ENCODE data around the gene PCDHGA1.

PCDHGA1 gene

GRCh38 chr5:141434006-141434405 lies 103.7 kb downstream of the PCDHGA1 start:
- no peak overlapping the region for H2BK5ac ChIP-seq (ENCODE audit: low read length)
- H3K79me1 ChIP-seq (ENCODE audit: low read length): no peaks in the 10 kb centered on the region
- no peak overlapping the region for H3K27ac ChIP-seq (ENCODE audit: low read depth, low read length)
- no peak overlapping the region for H4K5ac ChIP-seq (ENCODE audit: low read length)
- H3K4me2 ChIP-seq (ENCODE audit: low read length): no peak overlapping the region
- H3K23ac ChIP-seq (ENCODE audit: low read length): no peak overlapping the region
- no peak overlapping the region for H2BK15ac ChIP-seq (replicated peaks; ENCODE audit: low read depth)
- no peak overlapping the region for H2AK5ac ChIP-seq (ENCODE audit: low read length)
- no peak overlapping the region for H2BK120ac ChIP-seq (ENCODE audit: low read depth, low read length)
- WGBS (ENCODE audit: extremely low coverage, insufficient coverage, low lambda C conversion rate): no CpG with 5 or more reads among the region's 2 CpGs
- H3K4me3 ChIP-seq (ENCODE audit: low read length): no peak overlapping the region
- H3K4ac ChIP-seq (ENCODE audit: low read depth, low read length): no peak overlapping the region
- H3K56ac ChIP-seq (ENCODE audit: low read length): no peak overlapping the region
- no peaks in the 10 kb centered on the region for H3K4me1 ChIP-seq (ENCODE audit: control insufficient read depth, low read depth, low read length)
- H3K79me2 ChIP-seq (ENCODE audit: control insufficient read depth, insufficient read depth, low read length): no peaks in the 10 kb centered on the region
- DNase-seq: no peak
- no peaks in the 10 kb centered on the region for H3K36me3 ChIP-seq (ENCODE audit: control insufficient read depth, insufficient read depth, low read length)
- no peaks in the 10 kb centered on the region for H3K27me3 ChIP-seq (ENCODE audit: insufficient read depth, low read length, poor library complexity)
- H4K8ac ChIP-seq (ENCODE audit: low read depth, low read length): no peak overlapping the region
- no peak overlapping the region for H3K9ac ChIP-seq (ENCODE audit: low read length)
- H3K18ac ChIP-seq (ENCODE audit: low read length): no peak overlapping the region

- H3K56ac ChIP-seq (ENCODE audit: low read length): no peak overlapping the region
- H3K36me3 ChIP-seq (ENCODE audit: control insufficient read depth, insufficient read depth, low read length): no peaks in the 10 kb centered on the region
- no peak overlapping the region for H3K4ac ChIP-seq (ENCODE audit: low read depth, low read length)
- H2AK5ac ChIP-seq (ENCODE audit: low read length): no peak overlapping the region
- H3K9ac ChIP-seq (ENCODE audit: low read length): no peak overlapping the region
- no peak overlapping the region for H2BK15ac ChIP-seq (replicated peaks; ENCODE audit: low read depth)
- H3K18ac ChIP-seq (ENCODE audit: low read length): no peak overlapping the region
- no peak overlapping the region for H3K23ac ChIP-seq (ENCODE audit: low read length)
- no peaks in the 10 kb centered on the region for H3K4me1 ChIP-seq (ENCODE audit: control insufficient read depth, low read depth, low read length)
- H3K27me3 ChIP-seq (ENCODE audit: insufficient read depth, low read length, poor library complexity): no peaks in the 10 kb centered on the region
- no peak overlapping the region for H2BK120ac ChIP-seq (ENCODE audit: low read depth, low read length)
- H3K79me2 ChIP-seq (ENCODE audit: control insufficient read depth, insufficient read depth, low read length): no peaks in the 10 kb centered on the region
- H4K5ac ChIP-seq (ENCODE audit: low read length): no peak overlapping the region
- H4K8ac ChIP-seq (ENCODE audit: low read depth, low read length): no peak overlapping the region
- H3K79me1 ChIP-seq (ENCODE audit: low read length): no peaks in the 10 kb centered on the region
- H3K4me3 ChIP-seq (ENCODE audit: low read length): no peak overlapping the region
- H2BK5ac ChIP-seq (ENCODE audit: low read length): no peak overlapping the region
- no peak overlapping the region for H3K4me2 ChIP-seq (ENCODE audit: low read length)
- DNase-seq: no peak
- no peak overlapping the region for H3K27ac ChIP-seq (ENCODE audit: low read depth, low read length)
- WGBS (ENCODE audit: extremely low coverage, insufficient coverage, low lambda C conversion rate): no CpG with 5 or more reads among the region's 2 CpGs
Observed at GRCh38 chr5:141437221-141437620, 106.9 kb downstream of the PCDHGA1 start.

- Histone ChIP-seq H4K5ac (ENCODE audit: low read length) (no peak overlapping the region), H3K18ac (ENCODE audit: low read length) (no peak overlapping the region), H3K27ac (ENCODE audit: low read depth, low read length) (no peak overlapping the region), H3K27me3 (ENCODE audit: insufficient read depth, low read length, poor library complexity) (no peaks in the 10 kb centered on the region), H2AK5ac (ENCODE audit: low read length) (no peak overlapping the region), H3K4me1 (ENCODE audit: control insufficient read depth, low read depth, low read length) (no peaks in the 10 kb centered on the region), H3K4me2 (ENCODE audit: low read length) (no peak overlapping the region), H2BK15ac (replicated peaks; ENCODE audit: low read depth) (no peak overlapping the region), H3K9ac (ENCODE audit: low read length) (no peak overlapping the region), H3K56ac (ENCODE audit: low read length) (no peak overlapping the region), H2BK5ac (ENCODE audit: low read length) (no peak overlapping the region), H3K23ac (ENCODE audit: low read length) (no peak overlapping the region), H4K8ac (ENCODE audit: low read depth, low read length) (no peak overlapping the region), H3K79me1 (ENCODE audit: low read length) (no peaks in the 10 kb centered on the region), H2BK120ac (ENCODE audit: low read depth, low read length) (no peak overlapping the region), H3K36me3 (ENCODE audit: control insufficient read depth, insufficient read depth, low read length) (no peaks in the 10 kb centered on the region), H3K4ac (ENCODE audit: low read depth, low read length) (no peak overlapping the region), H3K4me3 (ENCODE audit: low read length) (no peak overlapping the region), H3K79me2 (ENCODE audit: control insufficient read depth, insufficient read depth, low read length) (no peaks in the 10 kb centered on the region)
- WGBS (ENCODE audit: extremely low coverage, insufficient coverage, low lambda C conversion rate): no CpG with 5 or more reads among the region's 10 CpGs
- DNase-seq: no peak
Observed at GRCh38 chr5:141439411-141440141, 109.3 kb downstream of the PCDHGA1 start.

- Histone ChIP-seq H2BK15ac (replicated peaks; ENCODE audit: low read depth) (no peak overlapping the region), H3K4me1 (ENCODE audit: control insufficient read depth, low read depth, low read length) (no peaks in the 10 kb centered on the region), H2BK120ac (ENCODE audit: low read depth, low read length) (no peak overlapping the region), H3K56ac (ENCODE audit: low read length) (no peak overlapping the region), H3K18ac (ENCODE audit: low read length) (no peak overlapping the region), H3K4me2 (ENCODE audit: low read length) (no peak overlapping the region), H3K4ac (ENCODE audit: low read depth, low read length) (no peak overlapping the region), H3K9ac (ENCODE audit: low read length) (no peak overlapping the region), H3K79me2 (ENCODE audit: control insufficient read depth, insufficient read depth, low read length) (no peaks in the 10 kb centered on the region), H3K27me3 (ENCODE audit: insufficient read depth, low read length, poor library complexity) (no peaks in the 10 kb centered on the region), H3K23ac (ENCODE audit: low read length) (no peak overlapping the region), H3K36me3 (ENCODE audit: control insufficient read depth, insufficient read depth, low read length) (no peaks in the 10 kb centered on the region), H2AK5ac (ENCODE audit: low read length) (no peak overlapping the region), H3K4me3 (ENCODE audit: low read length) (no peak overlapping the region), H4K8ac (ENCODE audit: low read depth, low read length) (no peak overlapping the region), H3K79me1 (ENCODE audit: low read length) (no peaks in the 10 kb centered on the region), H4K5ac (ENCODE audit: low read length) (no peak overlapping the region), H3K27ac (ENCODE audit: low read depth, low read length) (no peak overlapping the region), H2BK5ac (ENCODE audit: low read length) (no peak overlapping the region)
- no peak for DNase-seq
- no CpG with 5 or more reads among the region's 9 CpGs for WGBS (ENCODE audit: extremely low coverage, insufficient coverage, low lambda C conversion rate)
Observed at GRCh38 chr5:141440341-141440740, 110.0 kb downstream of the PCDHGA1 start.

- DNase-seq: no peak
- H2BK15ac ChIP-seq (replicated peaks; ENCODE audit: low read depth): no peak overlapping the region
- no peak overlapping the region for H3K9ac ChIP-seq (ENCODE audit: low read length)
- H3K18ac ChIP-seq (ENCODE audit: low read length): no peak overlapping the region
- no peaks in the 10 kb centered on the region for H3K79me2 ChIP-seq (ENCODE audit: control insufficient read depth, insufficient read depth, low read length)
- no peak overlapping the region for H4K5ac ChIP-seq (ENCODE audit: low read length)
- no peaks in the 10 kb centered on the region for H3K4me1 ChIP-seq (ENCODE audit: control insufficient read depth, low read depth, low read length)
- WGBS (ENCODE audit: extremely low coverage, insufficient coverage, low lambda C conversion rate): no CpG with 5 or more reads among the region's 50 CpGs
- no peak overlapping the region for H3K23ac ChIP-seq (ENCODE audit: low read length)
- H3K36me3 ChIP-seq (ENCODE audit: control insufficient read depth, insufficient read depth, low read length): no peaks in the 10 kb centered on the region
- H3K27me3 ChIP-seq (ENCODE audit: insufficient read depth, low read length, poor library complexity): no peaks in the 10 kb centered on the region
- H3K79me1 ChIP-seq (ENCODE audit: low read length): no peaks in the 10 kb centered on the region
- no peak overlapping the region for H2AK5ac ChIP-seq (ENCODE audit: low read length)
- no peak overlapping the region for H2BK5ac ChIP-seq (ENCODE audit: low read length)
- no peak overlapping the region for H4K8ac ChIP-seq (ENCODE audit: low read depth, low read length)
- no peak overlapping the region for H2BK120ac ChIP-seq (ENCODE audit: low read depth, low read length)
- no peak overlapping the region for H3K4me3 ChIP-seq (ENCODE audit: low read length)
- H3K4ac ChIP-seq (ENCODE audit: low read depth, low read length): no peak overlapping the region
- no peak overlapping the region for H3K27ac ChIP-seq (ENCODE audit: low read depth, low read length)
- no peak overlapping the region for H3K4me2 ChIP-seq (ENCODE audit: low read length)
- H3K56ac ChIP-seq (ENCODE audit: low read length): no peak overlapping the region
Observed at GRCh38 chr5:141441571-141442170, 111.4 kb downstream of the PCDHGA1 start.

GRCh38 chr5:141465351-141465750 lies 135.0 kb downstream of the PCDHGA1 start:
- no peak for DNase-seq
- Histone ChIP-seq H3K79me1 (ENCODE audit: low read length) (no peaks in the 10 kb centered on the region), H2BK15ac (replicated peaks; ENCODE audit: low read depth) (no peak overlapping the region), H3K79me2 (ENCODE audit: control insufficient read depth, insufficient read depth, low read length) (no peaks in the 10 kb centered on the region), H4K5ac (ENCODE audit: low read length) (no peak overlapping the region), H4K8ac (ENCODE audit: low read depth, low read length) (no peak overlapping the region), H3K18ac (ENCODE audit: low read length) (no peak overlapping the region), H3K4ac (ENCODE audit: low read depth, low read length) (no peak overlapping the region), H3K56ac (ENCODE audit: low read length) (no peak overlapping the region), H3K9ac (ENCODE audit: low read length) (no peak overlapping the region), H3K27me3 (ENCODE audit: insufficient read depth, low read length, poor library complexity) (no peaks in the 10 kb centered on the region), H3K4me3 (ENCODE audit: low read length) (no peak overlapping the region), H3K4me1 (ENCODE audit: control insufficient read depth, low read depth, low read length) (no peaks in the 10 kb centered on the region), H2BK120ac (ENCODE audit: low read depth, low read length) (no peak overlapping the region), H2BK5ac (ENCODE audit: low read length) (no peak overlapping the region), H3K4me2 (ENCODE audit: low read length) (no peak overlapping the region), H3K23ac (ENCODE audit: low read length) (no peak overlapping the region), H3K36me3 (ENCODE audit: control insufficient read depth, insufficient read depth, low read length) (no peaks in the 10 kb centered on the region), H3K27ac (ENCODE audit: low read depth, low read length) (no peak overlapping the region), H2AK5ac (ENCODE audit: low read length) (no peak overlapping the region)
- no CpG with 5 or more reads among the region's 3 CpGs for WGBS (ENCODE audit: extremely low coverage, insufficient coverage, low lambda C conversion rate)
